OCI-LY1 (cell line): ENCODE measurements around the gene DPAGT1.

Experiments
- H2AFZ ChIP-seq: fragments of 200-600 bp; sonication (generic), shearing (Covaris generic); 2 replicates; pipeline ENCODE4 v1.6.0; 2014; ENCODE audit warnings: antibody characterized with exemption, mild to moderate bottlenecking, low read length
- H3F3A ChIP-seq: fragments of 200-600 bp; sonication (generic), shearing (Covaris generic); 2 replicates; pipeline ENCODE4 v1.6.0; 2014; ENCODE audit warnings: mild to moderate bottlenecking, antibody characterized with exemption, low read length, moderate library complexity; ENCODE audit not compliant: insufficient read depth
- H3K27ac ChIP-seq: fragments of 200-600 bp; sonication (generic); 2 replicates; pipeline ENCODE4 v1.5.1; 2014; ENCODE audit warnings: low read length, mixed run types, mild to moderate bottlenecking, low read depth; ENCODE audit not compliant: poor library complexity, severe bottlenecking
- H3K27me3 ChIP-seq: fragments of 200-600 bp; sonication (generic); 2 replicates; pipeline ENCODE4 v1.6.0; 2014; ENCODE audit warnings: antibody characterized with exemption, mild to moderate bottlenecking, low read length, moderate library complexity; ENCODE audit not compliant: insufficient read depth
- H3K36me3 ChIP-seq: fragments of 200-600 bp; sonication (generic); 2 replicates; pipeline ENCODE4 v1.6.1; 2014; ENCODE audit warnings: mild to moderate bottlenecking, antibody characterized with exemption, low read length, moderate library complexity, mixed read lengths; ENCODE audit not compliant: insufficient read depth
- H3K4me1 ChIP-seq: fragments of 200-600 bp; sonication (generic); 2 replicates; pipeline ENCODE4 v1.5.1; 2014; ENCODE audit warnings: mild to moderate bottlenecking, low read length, moderate library complexity; ENCODE audit not compliant: insufficient read depth, severe bottlenecking
- H3K4me2 ChIP-seq: fragments of 200-600 bp; sonication (generic), shearing (Covaris generic); 2 replicates; pipeline ENCODE4 v1.6.1; 2014; ENCODE audit warnings: low read length
- H3K4me3 ChIP-seq: fragments of 200-600 bp; sonication (generic); 2 replicates; pipeline ENCODE4 v1.5.1; 2014; ENCODE audit warnings: low read length, low read depth, mild to moderate bottlenecking, mixed read lengths; ENCODE audit not compliant: poor library complexity, severe bottlenecking
- H3K79me2 ChIP-seq: fragments of 200-600 bp; shearing (Covaris generic); 2 replicates; pipeline ENCODE4 v1.6.1; 2016; ENCODE audit warnings: mixed run types, low read length, mixed read lengths; ENCODE audit not compliant: insufficient read depth
- H3K9ac ChIP-seq: fragments of 200-600 bp; sonication (generic), shearing (Covaris generic); 2 replicates; pipeline ENCODE4 v1.6.1; 2014; ENCODE audit warnings: mild to moderate bottlenecking, low read length, mixed read lengths
- H3K9me2 ChIP-seq: fragments of 200-600 bp; sonication (generic), shearing (Covaris generic); 2 replicates; pipeline ENCODE4 v1.6.1; 2014; ENCODE audit warnings: low read depth, mild to moderate bottlenecking, low read length, mixed read lengths
- H3K9me3 ChIP-seq: fragments of 200-600 bp; shearing (Covaris generic); 2 replicates; pipeline ENCODE4 v1.6.1; 2014; ENCODE audit warnings: low read length, mixed read lengths
- H4K20me1 ChIP-seq: fragments of 200-600 bp; sonication (generic), shearing (Covaris generic); 2 replicates; pipeline ENCODE4 v1.6.0; 2016; ENCODE audit warnings: mild to moderate bottlenecking, low read length; ENCODE audit not compliant: insufficient read depth
- CTCF ChIP-seq: fragments of 200-600 bp; sonication (generic), shearing (Covaris generic); IDR thresholded peaks from 2 replicates; pipeline ENCODE4 v1.5.1; 2017; ENCODE audit warnings: mild to moderate bottlenecking, antibody characterized with exemption, low read length, moderate library complexity, mixed read lengths
- EZH2 ChIP-seq: fragments of 200-600 bp; sonication (generic), shearing (Covaris generic); IDR thresholded peaks from 2 replicates; pipeline ENCODE4 v1.8.0; 2017; ENCODE audit warnings: borderline replicate concordance, mixed run types, mild to moderate bottlenecking, antibody characterized with exemption, low read length, moderate library complexity, mixed read lengths

Gene DPAGT1

GRCh38 chr11:119054418-119054817 lies 47.2 kb downstream of the DPAGT1 start:
- TF ChIP-seq EZH2, result no peak
- no peak for TF ChIP-seq CTCF
- no peaks in the 10 kb centered on the region for H3F3A ChIP-seq
- no peak overlapping the region for H3K9ac ChIP-seq
- no peak overlapping the region for H3K4me3 ChIP-seq
- H3K27me3 ChIP-seq, result no peaks in the 10 kb centered on the region
- no peak overlapping the region for H3K4me2 ChIP-seq
- no peaks in the 10 kb centered on the region for H4K20me1 ChIP-seq
- H3K4me1 ChIP-seq, result peaks cover 17% of the 10 kb centered on the region
- peaks cover 63% of the 10 kb centered on the region for H3K36me3 ChIP-seq
- H3K79me2 ChIP-seq, result peaks cover 7% of the 10 kb centered on the region; the same call in 1 of the 2 replicates
- no peaks in the 10 kb centered on the region for H3K9me2 ChIP-seq
- H3K27ac ChIP-seq, result no peak overlapping the region
- H2AFZ ChIP-seq, result no peak overlapping the region
- no peaks in the 10 kb centered on the region for H3K9me3 ChIP-seq

- Histone ChIP-seq H3K4me1 (peaks cover 9% of the 10 kb centered on the region), H3K36me3 (peaks cover 85% of the 10 kb centered on the region), H3K27ac (no peak overlapping the region), H3K9me3 (no peaks in the 10 kb centered on the region), H3K79me2 (peaks cover 7% of the 10 kb centered on the region; the same call in 1 of the 2 replicates), H3K9me2 (no peaks in the 10 kb centered on the region), H2AFZ (no peak overlapping the region), H3K9ac (no peak overlapping the region), H3K4me3 (no peak overlapping the region), H3K27me3 (no peaks in the 10 kb centered on the region), H3F3A (no peaks in the 10 kb centered on the region), H4K20me1 (no peaks in the 10 kb centered on the region), H3K4me2 (no peak overlapping the region)
- TF ChIP-seq EZH2 (no peak), CTCF (no peak)
These were observed 49.4 kb downstream of the DPAGT1 start for GRCh38 chr11:119052163-119052814.

GRCh38 chr11:119051440-119052162 lies 50.1 kb downstream of the DPAGT1 start:
- Histone ChIP-seq H3K27me3 (no peaks in the 10 kb centered on the region), H3F3A (no peaks in the 10 kb centered on the region), H3K4me1 (peaks cover 9% of the 10 kb centered on the region), H3K79me2 (peaks cover 7% of the 10 kb centered on the region; the same call in 1 of the 2 replicates), H3K4me3 (no peak overlapping the region), H3K36me3 (peaks cover 92% of the 10 kb centered on the region), H2AFZ (no peak overlapping the region), H3K9me3 (no peaks in the 10 kb centered on the region), H4K20me1 (no peaks in the 10 kb centered on the region), H3K9me2 (no peaks in the 10 kb centered on the region), H3K4me2 (no peak overlapping the region), H3K27ac (no peak overlapping the region), H3K9ac (no peak overlapping the region)
- TF ChIP-seq EZH2, result no peak
- no peak for TF ChIP-seq CTCF
